Endothelial cell of umbilical vein (primary cell): ENCODE results near the gene ZNF385C. TPM values are rescaled to one million over a fixed set of nuclear protein-coding genes. Genes with fewer than 3 reads are reported as not detected.

ENCODE experiments used
- BruUV-seq: library from RNA; stranded (reverse); fragments of 400-500 nt; replicated peaks from 2 replicates; lab custom pipeline; 2021; lab: Mats Ljungman, UMichigan
- CTCF ChIA-PET: fragments of 300-600, 350-600 bp; sonication (Branson Sonifier 250); formaldehyde crosslinking; loops from one replicate; lab custom pipeline; 2021; ENCODE audit warnings: antibody characterized with exemption, inconsistent platforms; lab: Charles Lee
- POLR2A ChIA-PET: fragments of 300-600, 350-600 bp; sonication (Branson Sonifier 250); formaldehyde crosslinking; loops from one replicate; lab custom pipeline; 2021; ENCODE audit warnings: antibody characterized with exemption, inconsistent platforms; lab: Charles Lee
- DNase-seq: peaks from one replicate; pipeline ENCODE4 v3.0.0-alpha.2; 2011; ENCODE audit warnings: low read depth, low spot score
- FAIRE-seq: peaks from 2 replicates; lab custom pipeline; 2011; peaks lifted over from hg19 to GRCh38; lab: Jason Lieb, UNC
- H2AFZ ChIP-seq: 2 replicates; pipeline ENCODE4 v1.6.0; 2012; ENCODE audit warnings: low read depth, low read length, control low read depth, inconsistent platforms
- H3K27ac ChIP-seq: 2 replicates; pipeline ENCODE4 v1.5.1; 2011; ENCODE audit warnings: low read depth, mild to moderate bottlenecking, control low read depth, low read length, moderate library complexity; ENCODE audit not compliant: insufficient read depth
- H3K27me3 ChIP-seq, 2 experiments: 2 replicates each; pipeline versions ENCODE4 v1.6.0 to v1.6.1; 2011; ENCODE audit warnings: low read length in 2 of 2, mixed read lengths in 1 of 2; ENCODE audit not compliant: control insufficient read depth in 2 of 2, insufficient read depth in 2 of 2
- H3K36me3 ChIP-seq, 2 experiments: 2 replicates in 1 of 2; 3 replicates in 1 of 2; pipeline ENCODE4 v1.5.1; 2011; ENCODE audit warnings: low read length in 2 of 2, mild to moderate bottlenecking in 1 of 2, moderate library complexity in 1 of 2; ENCODE audit not compliant: control insufficient read depth in 2 of 2, insufficient read depth in 2 of 2; ENCODE audit errors: extremely low read depth in 1 of 2
- H3K4me1 ChIP-seq: 3 replicates; pipeline ENCODE4 v1.5.1; 2011; ENCODE audit warnings: mild to moderate bottlenecking, low read length; ENCODE audit not compliant: control insufficient read depth, insufficient read depth; ENCODE audit errors: extremely low read depth
- H3K4me2 ChIP-seq: 2 replicates; pipeline ENCODE4 v1.6.1; 2011; ENCODE audit warnings: low read length, control low read depth, mixed read lengths; ENCODE audit not compliant: insufficient read depth
- H3K4me3 ChIP-seq, 3 experiments: fragments of 200-600 bp in 1 of 3; sonication (generic), shearing (Covaris generic) in 1 of 3; replicated peaks in 1 of 3; 2 replicates each; pipeline ENCODE4 v1.5.1; 2011 to 2016; ENCODE audit warnings: control low read depth in 3 of 3, low read length in 3 of 3, mild to moderate bottlenecking in 2 of 3, inconsistent platforms in 1 of 3, low read depth in 1 of 3, moderate library complexity in 1 of 3; ENCODE audit not compliant: insufficient read depth in 1 of 3
- H3K79me2 ChIP-seq: 2 replicates; pipeline ENCODE4 v1.6.0; 2012; ENCODE audit warnings: low read length, inconsistent platforms; ENCODE audit not compliant: control insufficient read depth, insufficient read depth
- H3K9ac ChIP-seq: replicated peaks from 2 replicates; pipeline ENCODE3; 2011; ENCODE audit warnings: low read length, control low read depth; ENCODE audit not compliant: insufficient read depth; ENCODE audit errors: extremely low read depth
- H3K9me1 ChIP-seq: replicated peaks from 3 replicates; pipeline ENCODE4 v1.6.0; 2011; ENCODE audit warnings: mild to moderate bottlenecking, low read length; ENCODE audit not compliant: control insufficient read depth, insufficient read depth; ENCODE audit errors: extremely low read depth
- H3K9me3 ChIP-seq: replicated peaks from 2 replicates; pipeline ENCODE4 v1.5.1; 2012; ENCODE audit warnings: low read length, inconsistent platforms; ENCODE audit not compliant: control insufficient read depth, insufficient read depth
- H4K20me1 ChIP-seq: replicated peaks from 2 replicates; pipeline ENCODE3; 2011; ENCODE audit warnings: mild to moderate bottlenecking, low read length; ENCODE audit not compliant: control insufficient read depth, insufficient read depth; ENCODE audit errors: extremely low read depth
- EZH2 ChIP-seq: IDR thresholded peaks from 2 replicates; pipeline ENCODE4 v1.6.1; 2012; ENCODE audit warnings: borderline replicate concordance, low read depth, mild to moderate bottlenecking, moderate library complexity, low read length, inconsistent platforms; ENCODE audit not compliant: severe bottlenecking
- FOS ChIP-seq: IDR thresholded peaks from 2 replicates; pipeline ENCODE4 v1.6.1; 2011; ENCODE audit warnings: mild to moderate bottlenecking, low read length, moderate library complexity, borderline replicate concordance; ENCODE audit not compliant: insufficient read depth
- GATA2 ChIP-seq: IDR thresholded peaks from 2 replicates; pipeline ENCODE4 v1.7.0; 2011; ENCODE audit warnings: low read depth, mild to moderate bottlenecking, moderate library complexity, mixed read lengths, low read length; ENCODE audit not compliant: insufficient read length, insufficient read depth
- JUN ChIP-seq: IDR thresholded peaks from 2 replicates; pipeline ENCODE4 v1.6.1; 2011; ENCODE audit warnings: borderline replicate concordance, low read depth; ENCODE audit not compliant: insufficient read length, insufficient read depth
- MYC ChIP-seq: IDR thresholded peaks from one replicate; pipeline ENCODE4 v1.6.1; 2011; ENCODE audit warnings: mild to moderate bottlenecking, low read depth, low read length
- POLR2A ChIP-seq: IDR thresholded peaks from 2 replicates; pipeline ENCODE4 v1.6.1; 2012; ENCODE audit warnings: low read depth, mild to moderate bottlenecking, control low read depth, low read length
- POLR2AphosphoS5 ChIP-seq: IDR thresholded peaks from 2 replicates; pipeline ENCODE4 v1.6.1; 2012; ENCODE audit warnings: low read depth, mild to moderate bottlenecking, control low read depth, low read length, moderate library complexity; ENCODE audit not compliant: insufficient read depth
- dilution Hi-C: fragments of 300-500 bp; cut with MboI; formaldehyde crosslinking; loops from one replicate; pipeline ENCODE4 v1.15.0; 2019; ENCODE audit warnings: low sequenced_read_pairs; ENCODE audit not compliant: extremely low pct_ligation_motif_present
- intact Hi-C: fragments of 100-400 bp; cut with micrococcal nuclease; formaldehyde crosslinking; loops from one replicate; pipeline ENCODE4 v1.10.0; 2022
- polyA plus RNA-seq, 4 experiments: library from polyadenylated mRNA; depleted of rRNA in 3 of 4; stranded (reverse) in 3 of 4; unstranded in 1 of 4; fragments of >200 nt; gene quantifications; 2 replicates each; pipeline versions ENCODE4 v1.2.1 to v1.2.3, GENCODE V29; 2011 to 2012; ENCODE audit warnings: missing spikeins in 1 of 4
- total RNA-seq: library from RNA; stranded (reverse); gene quantifications from 2 replicates; pipeline ENCODE4 v1.2.3, GENCODE V29; 2021
- TF ChIP-seq, protein P1 (sequence below): IDR thresholded peaks from 2 replicates; pipeline ENCODE4 v1.6.1; 2011; ENCODE audit not compliant: insufficient read depth, insufficient read length
- TF ChIP-seq, protein P2 (sequence below), 2 donors: IDR thresholded peaks; 1 replicate in 1 of 2; 2 replicates in 1 of 2; pipeline ENCODE4 v1.5.1; 2011; ENCODE audit warnings: low read length in 2 of 2, mild to moderate bottlenecking in 2 of 2, moderate library complexity in 2 of 2, control low read depth in 1 of 2, inconsistent platforms in 1 of 2, low read depth in 1 of 2; ENCODE audit not compliant: insufficient read depth in 1 of 2; ENCODE audit errors: extremely low read depth in 1 of 2

ZNF385C gene
- total and polyA plus RNA-seq, 2 donors (not counting 3 experiments of a cell fraction or from before 2014, with no cell fraction given), result 0.07 TPM; not detected in 1

DNA sequence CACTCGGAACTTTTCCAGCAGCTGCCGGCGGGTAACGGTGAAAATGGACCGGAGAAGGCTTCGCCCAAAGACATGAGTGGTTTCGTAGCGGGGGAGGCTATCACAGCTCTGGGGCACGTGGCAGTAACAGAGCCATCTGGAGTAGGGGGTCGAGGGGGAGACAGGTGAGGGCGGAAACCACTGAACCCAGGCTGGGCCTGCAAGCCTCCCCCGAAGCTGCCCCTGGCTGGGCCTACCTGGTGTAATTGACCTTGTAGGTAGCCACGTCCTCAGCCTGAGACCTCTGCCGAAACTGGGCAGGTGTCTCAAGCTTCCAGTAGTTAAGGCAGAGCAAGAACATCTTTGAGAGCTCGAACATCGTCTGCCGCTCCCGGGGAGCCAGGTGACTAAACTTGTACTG lies 21.0 kb upstream of the ZNF385C start:
- H2AFZ ChIP-seq, result no peak overlapping the region
- H3K27ac ChIP-seq, result no peak overlapping the region
- POLR2A ChIA-PET, result no interaction called here
- no peak overlapping the region for H3K4me3 ChIP-seq
- H3K27me3 ChIP-seq, result no peaks in the 10 kb centered on the region
- no peaks in the 10 kb centered on the region for H3K9me3 ChIP-seq
- TF ChIP-seq FOS (no peak), EZH2 (no peak), JUN (no peak), POLR2AphosphoS5 (no peak), GATA2 (no peak), POLR2A (no peak), MYC (no peak)
- TF ChIP-seq, protein P1, sequence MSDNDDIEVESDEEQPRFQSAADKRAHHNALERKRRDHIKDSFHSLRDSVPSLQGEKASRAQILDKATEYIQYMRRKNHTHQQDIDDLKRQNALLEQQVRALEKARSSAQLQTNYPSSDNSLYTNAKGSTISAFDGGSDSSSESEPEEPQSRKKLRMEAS, result no peak
- TF ChIP-seq, protein P2, sequence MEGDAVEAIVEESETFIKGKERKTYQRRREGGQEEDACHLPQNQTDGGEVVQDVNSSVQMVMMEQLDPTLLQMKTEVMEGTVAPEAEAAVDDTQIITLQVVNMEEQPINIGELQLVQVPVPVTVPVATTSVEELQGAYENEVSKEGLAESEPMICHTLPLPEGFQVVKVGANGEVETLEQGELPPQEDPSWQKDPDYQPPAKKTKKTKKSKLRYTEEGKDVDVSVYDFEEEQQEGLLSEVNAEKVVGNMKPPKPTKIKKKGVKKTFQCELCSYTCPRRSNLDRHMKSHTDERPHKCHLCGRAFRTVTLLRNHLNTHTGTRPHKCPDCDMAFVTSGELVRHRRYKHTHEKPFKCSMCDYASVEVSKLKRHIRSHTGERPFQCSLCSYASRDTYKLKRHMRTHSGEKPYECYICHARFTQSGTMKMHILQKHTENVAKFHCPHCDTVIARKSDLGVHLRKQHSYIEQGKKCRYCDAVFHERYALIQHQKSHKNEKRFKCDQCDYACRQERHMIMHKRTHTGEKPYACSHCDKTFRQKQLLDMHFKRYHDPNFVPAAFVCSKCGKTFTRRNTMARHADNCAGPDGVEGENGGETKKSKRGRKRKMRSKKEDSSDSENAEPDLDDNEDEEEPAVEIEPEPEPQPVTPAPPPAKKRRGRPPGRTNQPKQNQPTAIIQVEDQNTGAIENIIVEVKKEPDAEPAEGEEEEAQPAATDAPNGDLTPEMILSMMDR (IDR thresholded peaks at IDR 0.05; ENCODE audit: extremely low read depth in 1 of 2, insufficient read depth in 1 of 2, low read depth in 1 of 2, low read length in 2 of 2), result no peak
- intact Hi-C loops, result no loop called here
- no TSS peak for BruUV-seq
- H3K4me1 ChIP-seq, result peaks cover 5% of the 10 kb centered on the region
- H4K20me1 ChIP-seq, result no peaks in the 10 kb centered on the region
- H3K9ac ChIP-seq, result no peak overlapping the region
- H3K36me3 ChIP-seq, result peaks cover 0 to under 1% of the 10 kb centered on the region in 2 experiments
- dilution Hi-C loops, result loop anchor here (25.0 kb wide), 1 partner anchor 157 kb away; the partner anchor contains the start of gene CNP
- H3K9me1 ChIP-seq, result no peaks in the 10 kb centered on the region
- DNase-seq, result no peak
- FAIRE-seq, result no peak
- CTCF ChIA-PET, result interaction anchor here (0.7 to 6.8 kb wide), 7 partner anchors 14 to 186 kb away, joined by 3 to 74 read pairs (median 4); partner anchors contain the start of genes CNP, GHDC, HCRT and KCNH4
- no peaks in the 10 kb centered on the region for H3K79me2 ChIP-seq
- H3K4me2 ChIP-seq, result no peak overlapping the region
